Measurements from ENCODE around the gene AFAP1. TPM values are rescaled to one million over a fixed set of nuclear protein-coding genes. Genes with fewer than 3 reads are reported as not detected.

The AFAP1 gene
- total and polyA plus RNA-seq, 2 donors (not counting 1 experiment from before 2014, with no cell fraction given) = 0.03 to 0.44 TPM

DNA sequence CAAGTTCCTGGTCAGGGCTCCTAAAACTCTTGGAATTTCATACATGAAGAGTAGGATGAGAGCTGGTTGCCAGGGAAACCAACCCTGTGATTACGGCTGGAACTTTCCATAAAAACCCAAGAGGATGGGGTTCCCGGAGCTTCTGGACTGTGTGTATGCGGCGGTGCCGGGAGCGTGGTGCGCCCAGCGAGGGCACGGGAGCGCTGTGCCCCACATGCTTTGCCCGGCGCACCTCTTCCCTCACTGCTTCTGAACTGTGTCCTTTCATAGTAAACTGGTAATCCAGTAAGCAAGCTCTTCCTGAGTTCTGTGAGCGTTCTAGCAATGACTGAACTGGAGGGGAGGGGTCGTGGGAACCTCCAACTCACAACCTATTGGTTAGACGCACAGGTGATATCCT is 152.6 kb downstream of the AFAP1 start:
- H3K4me1 Mint-ChIP-seq = peaks cover 2% of the 10 kb centered on the region
- H3K36me3 ChIP-seq (replicated peaks in 1 of 2; ENCODE audit: control extremely low read depth in 1 of 2, control insufficient read depth in 1 of 2, extremely low read depth in 1 of 2, insufficient read depth in 2 of 2, low read length in 1 of 2) = no peaks in the 10 kb centered on the region
- H3K27ac ChIP-seq (ENCODE audit: low read length in 2 of 2) = no peak overlapping the region
- DNase-seq = no peak
- no peak for TF ChIP-seq EZH2 (IDR thresholded peaks at IDR 0.05; ENCODE audit: borderline replicate concordance, insufficient read depth, low read depth, low read length, poor library complexity, severe bottlenecking)
- TF ChIP-seq, protein P1, sequence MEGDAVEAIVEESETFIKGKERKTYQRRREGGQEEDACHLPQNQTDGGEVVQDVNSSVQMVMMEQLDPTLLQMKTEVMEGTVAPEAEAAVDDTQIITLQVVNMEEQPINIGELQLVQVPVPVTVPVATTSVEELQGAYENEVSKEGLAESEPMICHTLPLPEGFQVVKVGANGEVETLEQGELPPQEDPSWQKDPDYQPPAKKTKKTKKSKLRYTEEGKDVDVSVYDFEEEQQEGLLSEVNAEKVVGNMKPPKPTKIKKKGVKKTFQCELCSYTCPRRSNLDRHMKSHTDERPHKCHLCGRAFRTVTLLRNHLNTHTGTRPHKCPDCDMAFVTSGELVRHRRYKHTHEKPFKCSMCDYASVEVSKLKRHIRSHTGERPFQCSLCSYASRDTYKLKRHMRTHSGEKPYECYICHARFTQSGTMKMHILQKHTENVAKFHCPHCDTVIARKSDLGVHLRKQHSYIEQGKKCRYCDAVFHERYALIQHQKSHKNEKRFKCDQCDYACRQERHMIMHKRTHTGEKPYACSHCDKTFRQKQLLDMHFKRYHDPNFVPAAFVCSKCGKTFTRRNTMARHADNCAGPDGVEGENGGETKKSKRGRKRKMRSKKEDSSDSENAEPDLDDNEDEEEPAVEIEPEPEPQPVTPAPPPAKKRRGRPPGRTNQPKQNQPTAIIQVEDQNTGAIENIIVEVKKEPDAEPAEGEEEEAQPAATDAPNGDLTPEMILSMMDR (IDR thresholded peaks at IDR 0.05) = no peak
- no peak overlapping the region for H3K4me3 ChIP-seq (ENCODE audit: control extremely low read depth in 1 of 5, extremely low read depth in 1 of 5, insufficient read depth in 1 of 5, low read depth in 2 of 5, low read length in 4 of 5)
- no peaks in the 10 kb centered on the region for H3K4me1 ChIP-seq (ENCODE audit: control insufficient read depth in 2 of 2, insufficient read depth in 2 of 2, low read length in 2 of 2)
- POLR2A ChIA-PET = no interaction called here
- H3K4me3 Mint-ChIP-seq = no peak overlapping the region
- no peaks in the 10 kb centered on the region for H3K9me3 ChIP-seq (ENCODE audit: control extremely low read depth in 1 of 3, control insufficient read depth in 2 of 3, insufficient read depth in 1 of 3, low read length in 2 of 3)
- peaks cover 23% of the 10 kb centered on the region for H3K27me3 Mint-ChIP-seq
- no peak overlapping the region for H2AFZ ChIP-seq (ENCODE audit: insufficient read depth, low read depth, low read length, poor library complexity, severe bottlenecking)
- H3K9me3 Mint-ChIP-seq (ENCODE audit: insufficient read depth) = no peaks in the 10 kb centered on the region
- no peaks in the 10 kb centered on the region for H4K20me1 ChIP-seq (ENCODE audit: control insufficient read depth, insufficient read depth, low read length, poor library complexity, severe bottlenecking)
- H3K4me2 ChIP-seq (replicated peaks; ENCODE audit: low read depth, low read length, poor library complexity, severe bottlenecking) = no peak overlapping the region
- CTCF ChIA-PET = no interaction called here
- 96% methylated on average over 12 of the region's 15 CpGs for WGBS (ENCODE audit: insufficient coverage)
- no peaks in the 10 kb centered on the region for H3K27me3 ChIP-seq (replicated peaks in 1 of 4; ENCODE audit: control extremely low read depth in 1 of 4, control insufficient read depth in 3 of 4, insufficient read depth in 4 of 4, low read length in 3 of 4)
- no peak for ATAC-seq (ENCODE audit: low read depth)
- H3K9ac ChIP-seq (ENCODE audit: low read length) = no peak overlapping the region
- no peak overlapping the region for H3K27ac Mint-ChIP-seq
- intact Hi-C loops (cut with micrococcal nuclease) = no loop called here
- no peaks in the 10 kb centered on the region for H3K79me2 ChIP-seq (ENCODE audit: control insufficient read depth, insufficient read depth, low read length)

- no peak for DNase-seq
- H3K27me3 ChIP-seq (replicated peaks in 1 of 4; ENCODE audit: control extremely low read depth in 1 of 4, control insufficient read depth in 3 of 4, insufficient read depth in 4 of 4, low read length in 3 of 4) = no peaks in the 10 kb centered on the region
- H3K4me2 ChIP-seq (replicated peaks; ENCODE audit: low read depth, low read length, poor library complexity, severe bottlenecking) = no peak overlapping the region
- no peak overlapping the region for H3K4me3 ChIP-seq (ENCODE audit: control extremely low read depth in 1 of 5, extremely low read depth in 1 of 5, insufficient read depth in 1 of 5, low read depth in 2 of 5, low read length in 4 of 5)
- H2AFZ ChIP-seq (ENCODE audit: insufficient read depth, low read depth, low read length, poor library complexity, severe bottlenecking) = no peak overlapping the region
- 82% methylated on average over 8 of the region's 10 CpGs for WGBS (ENCODE audit: insufficient coverage)
- no peak overlapping the region for H3K27ac ChIP-seq (ENCODE audit: low read length in 2 of 2)
- H3K9ac ChIP-seq (ENCODE audit: low read length) = no peak overlapping the region
- H3K4me3 Mint-ChIP-seq = no peak overlapping the region
- peaks cover 20% of the 10 kb centered on the region for H3K27me3 Mint-ChIP-seq
- ATAC-seq (ENCODE audit: low read depth) = no peak
- H3K4me1 Mint-ChIP-seq = no peaks in the 10 kb centered on the region
- H3K27ac Mint-ChIP-seq = no peak overlapping the region
- CTCF ChIA-PET = no interaction called here
- H3K9me3 ChIP-seq (ENCODE audit: control extremely low read depth in 1 of 3, control insufficient read depth in 2 of 3, insufficient read depth in 1 of 3, low read length in 2 of 3) = no peaks in the 10 kb centered on the region
- H3K36me3 ChIP-seq (replicated peaks in 1 of 2; ENCODE audit: control extremely low read depth in 1 of 2, control insufficient read depth in 1 of 2, extremely low read depth in 1 of 2, insufficient read depth in 2 of 2, low read length in 1 of 2) = no peaks in the 10 kb centered on the region
- no peaks in the 10 kb centered on the region for H4K20me1 ChIP-seq (ENCODE audit: control insufficient read depth, insufficient read depth, low read length, poor library complexity, severe bottlenecking)
- intact Hi-C loops (cut with micrococcal nuclease) = no loop called here
- TF ChIP-seq, protein P1 (IDR thresholded peaks at IDR 0.05) = no peak
- no peak for TF ChIP-seq EZH2 (IDR thresholded peaks at IDR 0.05; ENCODE audit: borderline replicate concordance, insufficient read depth, low read depth, low read length, poor library complexity, severe bottlenecking)
- POLR2A ChIA-PET = no interaction called here
- H3K9me3 Mint-ChIP-seq (ENCODE audit: insufficient read depth) = no peaks in the 10 kb centered on the region
- H3K4me1 ChIP-seq (ENCODE audit: control insufficient read depth in 2 of 2, insufficient read depth in 2 of 2, low read length in 2 of 2) = no peaks in the 10 kb centered on the region
- H3K79me2 ChIP-seq (ENCODE audit: control insufficient read depth, insufficient read depth, low read length) = no peaks in the 10 kb centered on the region
Observed at GRCh38 chr4:7786517-7786916, 153.1 kb downstream of the AFAP1 start.

Measured in B cell (primary cell).